ENCODE results near the gene SPEN.

- TF ChIP-seq, protein P1, sequence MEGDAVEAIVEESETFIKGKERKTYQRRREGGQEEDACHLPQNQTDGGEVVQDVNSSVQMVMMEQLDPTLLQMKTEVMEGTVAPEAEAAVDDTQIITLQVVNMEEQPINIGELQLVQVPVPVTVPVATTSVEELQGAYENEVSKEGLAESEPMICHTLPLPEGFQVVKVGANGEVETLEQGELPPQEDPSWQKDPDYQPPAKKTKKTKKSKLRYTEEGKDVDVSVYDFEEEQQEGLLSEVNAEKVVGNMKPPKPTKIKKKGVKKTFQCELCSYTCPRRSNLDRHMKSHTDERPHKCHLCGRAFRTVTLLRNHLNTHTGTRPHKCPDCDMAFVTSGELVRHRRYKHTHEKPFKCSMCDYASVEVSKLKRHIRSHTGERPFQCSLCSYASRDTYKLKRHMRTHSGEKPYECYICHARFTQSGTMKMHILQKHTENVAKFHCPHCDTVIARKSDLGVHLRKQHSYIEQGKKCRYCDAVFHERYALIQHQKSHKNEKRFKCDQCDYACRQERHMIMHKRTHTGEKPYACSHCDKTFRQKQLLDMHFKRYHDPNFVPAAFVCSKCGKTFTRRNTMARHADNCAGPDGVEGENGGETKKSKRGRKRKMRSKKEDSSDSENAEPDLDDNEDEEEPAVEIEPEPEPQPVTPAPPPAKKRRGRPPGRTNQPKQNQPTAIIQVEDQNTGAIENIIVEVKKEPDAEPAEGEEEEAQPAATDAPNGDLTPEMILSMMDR (IDR thresholded peaks at IDR 0.05): no peak
- TF ChIP-seq POLR2A (IDR thresholded peaks at IDR 0.05): no peak
Observed at GRCh38 chr1:15923241-15923640, 75.7 kb downstream of the SPEN start.

Data from lower leg skin (tissue), 3 donors.